GM12878 (cell line): ENCODE data around the gene SPART. TPM values are rescaled to one million over a fixed set of nuclear protein-coding genes. Genes with fewer than 3 reads are reported as not detected.

Source experiments
- ATAC-seq: fragments of 200-7000 bp; cut with Tn5 transposase; 3 replicates; pipeline ENCODE4 v1.9.1; 2020; ENCODE audit warnings: mild to moderate bottlenecking, moderate library complexity
- BruUV-seq: library from RNA; stranded (reverse); fragments of 400-500 nt; replicated peaks from 2 replicates; lab custom pipeline; 2021; lab: Mats Ljungman, UMichigan
- CTCF ChIA-PET: fragments of 300-600 bp; sonication (Branson Sonifier 250); formaldehyde crosslinking; extraction: SDS; loops from one replicate; lab custom pipeline; 2021; ENCODE audit warnings: inconsistent platforms; lab: Yijun Ruan, JAX
- POLR2A ChIA-PET: fragments of 350-600 bp; formaldehyde crosslinking; extraction: SDS; loops from one replicate; lab custom pipeline; 2021; ENCODE audit warnings: inconsistent platforms; lab: Charles Lee
- RAD21 ChIA-PET: fragments of 300-600 bp; sonication (Branson Sonifier 250); formaldehyde crosslinking; loops from one replicate; lab custom pipeline; 2023; ENCODE audit warnings: antibody characterized with exemption; ENCODE audit not compliant: unreplicated experiment; lab: Charles Lee
- SMC1A ChIA-PET: fragments of 300-600 bp; sonication (Branson Sonifier 250); formaldehyde crosslinking; loops from one replicate; lab custom pipeline; 2023; ENCODE audit not compliant: unreplicated experiment, uncharacterized antibody; lab: Charles Lee
- DNase-seq: peaks from one replicate; pipeline ENCODE4 v3.0.0-alpha.2; 2011; ENCODE audit warnings: low read depth, low spot score
- FAIRE-seq: peaks from 3 replicates; lab custom pipeline; 2011; peaks lifted over from hg19 to GRCh38; lab: Jason Lieb, UNC
- H2AFZ ChIP-seq: 2 replicates; pipeline ENCODE4 v1.6.0; 2011; ENCODE audit warnings: low read depth, low read length, control low read depth; ENCODE audit not compliant: control insufficient read depth
- H3K27ac ChIP-seq: 2 replicates; pipeline ENCODE4 v1.5.1; 2011; ENCODE audit warnings: control low read depth; ENCODE audit not compliant: control insufficient read depth, insufficient read depth
- H3K27me3 ChIP-seq, 2 experiments: replicated peaks in 1 of 2; 2 replicates each; pipeline versions ENCODE4 v1.6.0 to v1.6.1; 2011; ENCODE audit warnings: low read length in 1 of 2; ENCODE audit not compliant: control insufficient read depth in 2 of 2, insufficient read depth in 2 of 2
- H3K36me3 ChIP-seq, 2 experiments: 2 replicates each; pipeline ENCODE4 v1.5.1; 2011; ENCODE audit warnings: low read length in 1 of 2; ENCODE audit not compliant: control insufficient read depth in 2 of 2, insufficient read depth in 2 of 2
- H3K4me1 ChIP-seq: 2 replicates; pipeline ENCODE4 v1.6.1; 2011; ENCODE audit warnings: mild to moderate bottlenecking, low read length, moderate library complexity, mixed read lengths; ENCODE audit not compliant: control insufficient read depth, insufficient read depth
- H3K4me2 ChIP-seq: 2 replicates; pipeline ENCODE4 v1.6.0; 2011; ENCODE audit warnings: control low read depth; ENCODE audit not compliant: control insufficient read depth, insufficient read depth
- H3K4me3 ChIP-seq: fragments of 200-600 bp; sonication (generic); 2 replicates; pipeline ENCODE4 v1.5.1; 2016
- H3K79me2 ChIP-seq: 2 replicates; pipeline ENCODE4 v1.6.0; 2011; ENCODE audit warnings: low read length; ENCODE audit not compliant: control insufficient read depth, insufficient read depth
- H3K9ac ChIP-seq: 2 replicates; pipeline ENCODE4 v1.8.0; 2011; ENCODE audit warnings: low read length, control low read depth, mixed read lengths; ENCODE audit not compliant: control insufficient read depth, insufficient read depth
- H3K9me3 ChIP-seq: replicated peaks from 3 replicates; pipeline ENCODE4 v1.5.1; 2011; ENCODE audit warnings: mild to moderate bottlenecking, low read length; ENCODE audit not compliant: control insufficient read depth, insufficient read depth
- H4K20me1 ChIP-seq: 2 replicates; pipeline ENCODE4 v1.6.0; 2011; ENCODE audit not compliant: control insufficient read depth, insufficient read depth
- EP300 ChIP-seq, 2 experiments: fragments of 150-350 bp in 1 of 2; IDR thresholded peaks; 2 replicates each; pipeline ENCODE4 v1.6.1; 2011 to 2012; ENCODE audit warnings: low read depth in 2 of 2, low read length in 2 of 2, borderline replicate concordance in 1 of 2, improper control_type of control experiment in 1 of 2, inconsistent platforms in 1 of 2; ENCODE audit not compliant: control insufficient read depth in 1 of 2
- IKZF1 ChIP-seq: fragments of 450-650 bp; conservative IDR thresholded peaks from 2 replicates; pipeline ENCODE4 v1.6.1; 2017; ENCODE audit warnings: antibody characterized with exemption, mild to moderate bottlenecking
- JUNB ChIP-seq: IDR thresholded peaks from 2 replicates; pipeline ENCODE4 v1.6.1; 2016; ENCODE audit warnings: antibody characterized with exemption, mild to moderate bottlenecking
- NRF1 ChIP-seq: conservative IDR thresholded peaks from 2 replicates; pipeline ENCODE4 v1.6.1; 2011; ENCODE audit warnings: mild to moderate bottlenecking, low read depth, low read length, improper control_type of control experiment
- USF2 ChIP-seq: IDR thresholded peaks from 2 replicates; pipeline ENCODE4 v1.6.1; 2011; ENCODE audit warnings: low read depth, low read length, improper control_type of control experiment, borderline replicate concordance
- ZNF24 ChIP-seq: fragments of 450-650 bp; IDR thresholded peaks from 2 replicates; pipeline ENCODE4 v1.6.1; 2017; ENCODE audit warnings: antibody characterized with exemption, mild to moderate bottlenecking
- WGBS: methylation state at CpG from one replicate; pipeline ENCODE4 v1.1.6; 2016; ENCODE audit warnings: low lambda C conversion rate; ENCODE audit not compliant: insufficient replicate concordance, insufficient coverage; ENCODE audit errors: missing lambda C conversion rate; 5-methylcytosine and 5-hydroxymethylcytosine counted together
- in situ Hi-C: fragments of 300-500 bp; cut with MboI; formaldehyde crosslinking; loops from 9 replicates; pipeline ENCODE4 v1.14.3; 2018; ENCODE audit warnings: mixed read lengths
- intact Hi-C: fragments of 100-400 bp; cut with micrococcal nuclease; formaldehyde crosslinking; loops from one replicate; pipeline ENCODE4 v1.14.2; 2022; ENCODE audit not compliant: unreplicated experiment
- polyA plus RNA-seq, 11 experiments: library from polyadenylated mRNA; depleted of rRNA in 4 of 11; unstranded in 6 of 11; stranded (reverse) in 5 of 11; fragments of >200 nt; fragmentation: Nextera tagmentation in 4 of 11; fragmentation: Illumina TruSeq in 1 of 11; extraction: Ambion mirVana in 4 of 11; extraction: Trizol in 1 of 11; gene quantifications; 1 replicate in 1 of 11; 2 replicates in 10 of 11; pipeline versions ENCODE4 v1.2.1 to v1.2.3, GENCODE V29; 2011 to 2016; ENCODE audit warnings: inconsistent platforms in 2 of 11, missing spikeins in 2 of 11, low read depth in 1 of 11
- total RNA-seq, 4 experiments: library from RNA; depleted of rRNA in 3 of 4; stranded (reverse); fragments of >200 nt in 3 of 4; fragmentation: Illumina TruSeq in 1 of 4; extraction: Trizol in 1 of 4; gene quantifications; 2 replicates each; pipeline versions ENCODE4 v1.2.1 to v1.2.3, GENCODE V29; 2013 to 2021
- TF ChIP-seq, protein P1 (sequence below): fragments of 450-650 bp; IDR thresholded peaks from 2 replicates; pipeline ENCODE4 v1.6.1; 2018; ENCODE audit warnings: mild to moderate bottlenecking, low read depth, moderate library complexity; ENCODE audit not compliant: partially characterized antibody
- TF ChIP-seq, protein P2 (sequence below): IDR thresholded peaks from 2 replicates; pipeline ENCODE4 v1.6.1; 2012; ENCODE audit warnings: low read depth, low read length, improper control_type of control experiment

SPART gene
- total and polyA plus RNA-seq, 10 of the 15 experiments (the other 5 are each of a cell fraction or from before 2014, with no cell fraction given), result 17.6 to 74.6 (median 42.1) TPM

GRCh38 chr13:36354842-36355623, 8.8 kb upstream of the SPART start:
- H4K20me1 ChIP-seq, result no peaks in the 10 kb centered on the region
- no peaks in the 10 kb centered on the region for H3K36me3 ChIP-seq
- TF ChIP-seq EP300 (IDR thresholded peaks at IDR 0.05; ENCODE audit: borderline replicate concordance in 1 of 2, control insufficient read depth in 1 of 2, low read depth in 2 of 2, low read length in 2 of 2) (0 out of 4 replicates have a peak, but pooled peaks of 1 of the 2 experiments have one; percentile 7), USF2 (no peak), IKZF1 (0 out of 2 replicates have a peak, but pooled peaks have one; percentile 17), ZNF24 (peak; percentile 92), JUNB (no peak), NRF1 (no peak)
- TF ChIP-seq, protein P1, sequence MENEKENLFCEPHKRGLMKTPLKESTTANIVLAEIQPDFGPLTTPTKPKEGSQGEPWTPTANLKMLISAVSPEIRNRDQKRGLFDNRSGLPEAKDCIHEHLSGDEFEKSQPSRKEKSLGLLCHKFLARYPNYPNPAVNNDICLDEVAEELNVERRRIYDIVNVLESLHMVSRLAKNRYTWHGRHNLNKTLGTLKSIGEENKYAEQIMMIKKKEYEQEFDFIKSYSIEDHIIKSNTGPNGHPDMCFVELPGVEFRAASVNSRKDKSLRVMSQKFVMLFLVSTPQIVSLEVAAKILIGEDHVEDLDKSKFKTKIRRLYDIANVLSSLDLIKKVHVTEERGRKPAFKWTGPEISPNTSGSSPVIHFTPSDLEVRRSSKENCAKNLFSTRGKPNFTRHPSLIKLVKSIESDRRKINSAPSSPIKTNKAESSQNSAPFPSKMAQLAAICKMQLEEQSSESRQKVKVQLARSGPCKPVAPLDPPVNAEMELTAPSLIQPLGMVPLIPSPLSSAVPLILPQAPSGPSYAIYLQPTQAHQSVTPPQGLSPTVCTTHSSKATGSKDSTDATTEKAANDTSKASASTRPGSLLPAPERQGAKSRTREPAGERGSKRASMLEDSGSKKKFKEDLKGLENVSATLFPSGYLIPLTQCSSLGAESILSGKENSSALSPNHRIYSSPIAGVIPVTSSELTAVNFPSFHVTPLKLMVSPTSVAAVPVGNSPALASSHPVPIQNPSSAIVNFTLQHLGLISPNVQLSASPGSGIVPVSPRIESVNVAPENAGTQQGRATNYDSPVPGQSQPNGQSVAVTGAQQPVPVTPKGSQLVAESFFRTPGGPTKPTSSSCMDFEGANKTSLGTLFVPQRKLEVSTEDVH, result no peak
- TF ChIP-seq, protein P2, sequence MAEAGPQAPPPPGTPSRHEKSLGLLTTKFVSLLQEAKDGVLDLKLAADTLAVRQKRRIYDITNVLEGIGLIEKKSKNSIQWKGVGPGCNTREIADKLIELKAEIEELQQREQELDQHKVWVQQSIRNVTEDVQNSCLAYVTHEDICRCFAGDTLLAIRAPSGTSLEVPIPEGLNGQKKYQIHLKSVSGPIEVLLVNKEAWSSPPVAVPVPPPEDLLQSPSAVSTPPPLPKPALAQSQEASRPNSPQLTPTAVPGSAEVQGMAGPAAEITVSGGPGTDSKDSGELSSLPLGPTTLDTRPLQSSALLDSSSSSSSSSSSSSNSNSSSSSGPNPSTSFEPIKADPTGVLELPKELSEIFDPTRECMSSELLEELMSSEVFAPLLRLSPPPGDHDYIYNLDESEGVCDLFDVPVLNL, result no peak
- DNase-seq, result no peak
- H3K4me2 ChIP-seq, result no peak overlapping the region
- H3K4me1 ChIP-seq, result no peaks in the 10 kb centered on the region
- ChIA-PET CTCF (interaction anchor here (0.6 to 3.0 kb wide), 8 partner anchors 8 to 381 kb away, joined by 3 to 16 read pairs (median 4); partner anchors contain the start of gene SPART), SMC1A (interaction anchor here (0.7 to 5.3 kb wide), 12 partner anchors 8 to 471 kb away, joined by 3 to 30 read pairs (median 5); partner anchors contain the start of gene SPART), RAD21 (interaction anchor here (1.4 to 2.2 kb wide), 8 partner anchors 9 to 84 kb away, joined by 3 to 10 read pairs (median 6); partner anchors contain the start of gene SPART), POLR2A (interaction anchor here (0.7 to 2.0 kb wide), 5 partner anchors 9 to 64 kb away, joined by 3 to 7 read pairs (median 6); partner anchors contain the start of gene SPART)
- H3K27ac ChIP-seq, result no peak overlapping the region
- H3K9ac ChIP-seq, result no peak overlapping the region
- no peak for FAIRE-seq
- in situ Hi-C loops, result no loop called here
- H3K79me2 ChIP-seq, result no peaks in the 10 kb centered on the region
- no peaks in the 10 kb centered on the region for H3K9me3 ChIP-seq
- BruUV-seq, result no TSS peak
- peak; percentile 67 for ATAC-seq
- no peaks in the 10 kb centered on the region for H3K27me3 ChIP-seq
- H2AFZ ChIP-seq, result no peak overlapping the region
- intact Hi-C loops, result no loop called here
- WGBS, result 13% methylated on average over 1 of the region's 1 CpG
- H3K4me3 ChIP-seq, result no peak overlapping the region
